OCI-LY1 (cell line): Measurements from ENCODE around the gene INPP5J.

ENCODE experiments used
- CTCF ChIP-seq: fragments of 200-600 bp; sonication (generic), shearing (Covaris generic); IDR thresholded peaks from 2 replicates; pipeline ENCODE4 v1.5.1; 2017; ENCODE audit warnings: mild to moderate bottlenecking, antibody characterized with exemption, low read length, moderate library complexity, mixed read lengths
- EZH2 ChIP-seq: fragments of 200-600 bp; sonication (generic), shearing (Covaris generic); IDR thresholded peaks from 2 replicates; pipeline ENCODE4 v1.8.0; 2017; ENCODE audit warnings: borderline replicate concordance, mixed run types, mild to moderate bottlenecking, antibody characterized with exemption, low read length, moderate library complexity, mixed read lengths

- TF ChIP-seq EZH2 (no peak), CTCF (no peak)
These were observed 61.2 kb downstream of the INPP5J start for GRCh38 chr22:31184015-31184414.
